Adrenal gland (tissue), 12 donors: ENCODE measurements around the gene SSH3. TPM values are rescaled to one million over a fixed set of nuclear protein-coding genes. Genes with fewer than 3 reads are reported as not detected.

Experiments used
- DNase-seq, 7 donors: peaks; one replicate each; pipeline ENCODE4 v3.0.0-alpha.2; 2019 to 2020
- H3K27ac ChIP-seq, 5 donors: fragments of 200-600 bp; sonication (generic) in 4 of 5; 1 replicate in 3 of 5; 2 replicates in 2 of 5; pipeline versions ENCODE4 v1.5.1 to v1.8.0; 2016 to 2020; ENCODE audit warnings: mild to moderate bottlenecking in 1 of 5
- H3K27me3 ChIP-seq: fragments of 200-600 bp; 2 replicates; pipeline ENCODE4 v1.8.0; 2021
- H3K36me3 ChIP-seq, 2 donors: fragments of 200-600 bp; replicated peaks in 1 of 2; 1 replicate in 1 of 2; 2 replicates in 1 of 2; pipeline versions ENCODE4 v1.5.1 to v1.8.0; 2018 to 2022
- H3K4me1 ChIP-seq, 2 donors: fragments of 200-600 bp; replicated peaks in 1 of 2; 1 replicate in 1 of 2; 2 replicates in 1 of 2; pipeline versions ENCODE4 v1.5.1 to v1.8.0; 2018 to 2021
- H3K4me3 ChIP-seq, 4 donors: fragments of 200-600 bp; sonication (generic) in 3 of 4; one replicate each; pipeline ENCODE4 v1.5.1; 2016 to 2018
- H3K9me3 ChIP-seq, 3 donors: fragments of 200-600 bp; sonication (generic) in 1 of 3; replicated peaks in 1 of 3; 1 replicate in 2 of 3; 2 replicates in 1 of 3; pipeline versions ENCODE4 v1.5.1 to v1.8.0; 2016 to 2021
- CTCF ChIP-seq, 6 experiments: fragments of 450-650 bp in 4 of 6; fragments of 200-600 bp in 2 of 6; sonication (generic) in 1 of 6; IDR thresholded peaks; 1 replicate in 5 of 6; 2 replicates in 1 of 6; pipeline versions ENCODE4 v1.5.1 to v1.8.0; 2016 to 2021; ENCODE audit warnings: antibody characterized with exemption in 6 of 6, mild to moderate bottlenecking in 2 of 6, moderate library complexity in 1 of 6
- POLR2A ChIP-seq, 2 donors: fragments of 450-650 bp; IDR thresholded peaks; one replicate each; pipeline ENCODE4 v1.6.1; 2017; ENCODE audit warnings: antibody characterized with exemption in 2 of 2, mild to moderate bottlenecking in 2 of 2, moderate library complexity in 1 of 2
- WGBS, 4 donors: extraction: QIAGEN DNeasy Blood & Tissue Kit in 2 of 4; methylation state at CpG; one replicate each; pipeline versions ENCODE4 v1.1.5 to v1.1.7; 2013 to 2017; 5-methylcytosine and 5-hydroxymethylcytosine counted together
- intact Hi-C, 2 donors: fragments of 100-400 bp; cut with DNase I; formaldehyde crosslinking; loops; one replicate each; pipeline versions ENCODE4 v1.14.1 to v1.15.0; 2022 to 2023
- polyA plus RNA-seq, 3 donors: library from polyadenylated mRNA; stranded (reverse); fragments of 200-250 nt in 2 of 3; fragments of 350-450 nt in 1 of 3; fragmentation: Illumina TruSeq in 1 of 3; extraction: RNeasy Lipid Tissue Mini Kit (QIAGEN cat#74804) in 1 of 3; gene quantifications; one replicate each; pipeline ENCODE4 v1.2.3, GENCODE V29; 2013 to 2014
- total RNA-seq, 9 donors: library from RNA; depleted of rRNA in 4 of 9; stranded (reverse); fragments of >200 nt in 4 of 9; fragments of 120-200 nt in 1 of 9; fragmentation: NEBNext Ultra II Directional in 1 of 9; extraction: Animal tissue kit (Norgen Biotek cat#: 25700) in 1 of 9; gene quantifications; one replicate each; pipeline versions ENCODE4 v1.1.0 to v1.2.4, GENCODE V29; 2013 to 2023
- donor health status: healthy with polysubstance abuse.
- donor health status: Bipolar disorder and iron deficiency.
- donor health status: DM: yes; HTN: yes; CAD: no.
- donor health status: DM: no; HTN: no; CAD: no.
- donor health status: DM: no; HTN: no; CAD: no.
- donor health status: DM: yes; HTN: yes; CAD: no.

The SSH3 gene
- total and polyA plus RNA-seq, 12 donors: 4.2 to 35.2 (median 24.6) TPM

GRCh38 chr11:67261640-67261945 is 41.7 kb upstream of the SSH3 start:
- intact Hi-C loops: no loop called here
- no peak for TF ChIP-seq CTCF (IDR thresholded peaks at IDR 0.05)
- no peak for TF ChIP-seq POLR2A (IDR thresholded peaks at IDR 0.05)

DNA sequence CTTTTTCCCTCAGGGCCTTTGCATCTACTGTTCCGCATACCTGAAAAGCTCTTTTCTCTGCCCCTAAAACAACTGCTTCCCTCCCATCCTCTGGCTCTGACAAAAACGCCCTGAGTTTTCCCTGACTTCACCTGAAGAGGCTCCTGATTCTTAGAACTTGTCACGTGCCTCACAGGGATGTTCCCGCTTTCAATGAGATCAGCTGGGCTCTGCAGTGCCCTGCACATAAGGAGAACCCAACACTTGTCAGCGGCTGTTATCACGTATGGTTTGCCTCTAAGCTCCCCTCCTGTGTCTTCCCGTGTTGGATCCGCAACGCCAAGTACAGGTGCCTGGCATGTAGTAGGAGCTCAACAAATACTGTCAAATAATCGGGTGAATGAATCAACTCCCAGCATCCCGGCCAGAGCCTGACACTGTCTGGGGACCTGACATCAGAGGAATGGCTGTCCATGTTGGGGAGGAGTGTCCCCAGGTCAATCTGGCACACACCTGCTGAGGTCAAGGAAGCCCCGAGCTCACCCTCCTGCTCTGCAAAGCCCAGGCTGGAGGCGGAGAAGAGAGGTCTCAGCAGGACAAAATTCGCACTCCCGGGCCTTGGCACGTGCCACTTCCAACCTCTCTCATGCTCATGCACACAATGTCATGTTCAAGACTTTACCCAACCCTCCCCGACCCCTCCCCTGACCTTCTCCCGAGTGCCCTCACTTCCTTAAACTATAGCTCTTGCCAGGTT is 41.2 kb upstream of the SSH3 start:
- Histone ChIP-seq H3K9me3 (no peaks in the 10 kb centered on the region), H3K4me1 (peaks cover 12 to 28% of the 10 kb centered on the region in 2 donors), H3K36me3 (peaks cover 0 to under 1% of the 10 kb centered on the region in 2 donors), H3K27me3 (no peaks in the 10 kb centered on the region), H3K27ac (peak overlapping the region in 1 of 5 donors; percentile 88), H3K4me3 (no peak overlapping the region)
- no peak for TF ChIP-seq POLR2A (IDR thresholded peaks at IDR 0.05)
- no peak for TF ChIP-seq CTCF (IDR thresholded peaks at IDR 0.05)
- intact Hi-C loops: no loop called here
- DNase-seq: peak in 2 of 7 donors; percentile 25 to 31
- WGBS, 4 donors: 47 to 59% (median 53%) methylated on average over 12 to 18 of the region's 18 CpGs

More at GRCh38 chr11:67261640-67261945, 41.7 kb upstream of the SSH3 start:
- peaks cover 0 to 6% of the 10 kb centered on the region in 2 donors for H3K36me3 ChIP-seq
- 14 to 49% (median 24%) methylated on average over 4 to 18 of the region's 18 CpGs for WGBS, 4 donors
- no peaks in the 10 kb centered on the region for H3K27me3 ChIP-seq
- peak overlapping the region in 1 of 4 donors; percentile 8 for H3K4me3 ChIP-seq
- H3K4me1 ChIP-seq: peaks cover 12 to 27% of the 10 kb centered on the region in 2 donors
- H3K27ac ChIP-seq: no peak overlapping the region
- no peak for DNase-seq
- no peaks in the 10 kb centered on the region for H3K9me3 ChIP-seq

- H3K4me1 ChIP-seq: peaks cover 16 to 37% of the 10 kb centered on the region in 2 donors
- no peaks in the 10 kb centered on the region for H3K9me3 ChIP-seq
- H3K36me3 ChIP-seq: no peaks in the 10 kb centered on the region
- WGBS, 4 donors: 30 to 42% (median 40%) methylated on average over 20 to 22 of the region's 22 CpGs
- intact Hi-C loops: no loop called here
- peak overlapping the region in 3 of 5 donors; percentile 18 to 88 (median 74) for H3K27ac ChIP-seq
- H3K27me3 ChIP-seq: no peaks in the 10 kb centered on the region
- peak; percentile 79 to 92 (median 85) for DNase-seq
- TF ChIP-seq CTCF (IDR thresholded peaks at IDR 0.05) (peak; percentile 68 to 87 (median 83)), POLR2A (IDR thresholded peaks at IDR 0.05) (no peak)
- no peak overlapping the region for H3K4me3 ChIP-seq
Observed at GRCh38 chr11:67262731-67263675, 40.3 kb upstream of the SSH3 start.

DNA sequence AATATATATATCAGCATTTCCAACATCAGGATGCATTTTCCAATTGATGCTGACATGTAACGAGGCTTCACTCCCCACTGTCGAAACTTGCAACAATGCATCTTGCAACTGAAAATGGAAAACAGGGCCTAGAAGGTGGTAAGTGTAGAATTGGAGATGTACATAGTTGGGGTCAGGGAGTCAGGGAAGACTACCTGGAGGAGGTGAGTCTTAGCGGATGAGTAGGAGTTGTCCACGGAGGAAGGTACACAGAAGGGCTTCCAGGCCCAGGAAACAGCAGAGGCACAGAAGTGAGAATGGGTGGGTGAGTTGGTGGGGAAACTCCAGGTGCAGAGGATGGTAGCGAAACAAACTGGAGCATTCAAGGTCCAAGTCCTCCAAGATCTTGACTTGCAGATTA is 39.1 kb upstream of the SSH3 start:
- WGBS, 4 donors: 93 to 97% (median 94%) methylated on average over 5 of the region's 5 CpGs
- peaks cover 18 to 49% of the 10 kb centered on the region in 2 donors for H3K4me1 ChIP-seq
- intact Hi-C loops: no loop called here

More for the DNA sequence above, 39.1 kb upstream of the SSH3 start:
- TF ChIP-seq CTCF (IDR thresholded peaks at IDR 0.05) (no peak), POLR2A (IDR thresholded peaks at IDR 0.05) (no peak)
- no peak overlapping the region for H3K4me3 ChIP-seq
- H3K36me3 ChIP-seq: peaks cover 0 to 7% of the 10 kb centered on the region in 2 donors
- H3K9me3 ChIP-seq: no peaks in the 10 kb centered on the region
- no peaks in the 10 kb centered on the region for H3K27me3 ChIP-seq
- no peak overlapping the region for H3K27ac ChIP-seq
- DNase-seq: peak in 1 of 7 donors; percentile 10
